Measurements from ENCODE around the gene NBPF20.
"Not testable (repeated sequence)": the region's sequence is repeated elsewhere in the genome, so short reads cannot be mapped to it uniquely, and the experiment has no call there.

DNA sequence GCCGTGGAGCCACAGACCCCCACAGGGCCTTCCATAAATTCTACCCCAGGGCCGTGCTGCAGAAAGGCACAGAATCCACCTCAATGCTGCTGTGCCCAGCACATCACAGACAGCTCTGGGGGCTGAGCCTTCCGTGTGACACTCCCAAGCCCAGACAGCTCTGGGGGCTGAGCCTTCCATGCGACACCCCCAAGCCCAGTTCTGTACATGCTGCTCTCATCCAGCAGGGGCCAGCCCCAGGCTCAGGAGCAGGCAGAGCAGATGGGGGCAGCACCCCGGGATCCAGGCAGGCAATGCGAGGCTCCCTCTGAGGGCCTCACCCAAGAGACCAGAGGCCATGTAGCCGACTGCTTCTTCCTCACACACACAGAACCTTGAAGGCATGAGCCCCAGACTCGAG is 27.1 kb upstream of the NBPF20 start:
- TF ChIP-seq EZH2 (IDR thresholded peaks at IDR 0.05; ENCODE audit: insufficient read depth, low read length); CTCF (IDR thresholded peaks at IDR 0.05; ENCODE audit: insufficient read depth, low read depth, low read length): not testable (repeated sequence)
